Measurements from ENCODE around the gene EXOC7. TPM values are rescaled to one million over a fixed set of nuclear protein-coding genes. Genes with fewer than 3 reads are reported as not detected.

The EXOC7 gene
- total RNA-seq, 1 donor from 2014 or later = 79.8 TPM

DNA sequence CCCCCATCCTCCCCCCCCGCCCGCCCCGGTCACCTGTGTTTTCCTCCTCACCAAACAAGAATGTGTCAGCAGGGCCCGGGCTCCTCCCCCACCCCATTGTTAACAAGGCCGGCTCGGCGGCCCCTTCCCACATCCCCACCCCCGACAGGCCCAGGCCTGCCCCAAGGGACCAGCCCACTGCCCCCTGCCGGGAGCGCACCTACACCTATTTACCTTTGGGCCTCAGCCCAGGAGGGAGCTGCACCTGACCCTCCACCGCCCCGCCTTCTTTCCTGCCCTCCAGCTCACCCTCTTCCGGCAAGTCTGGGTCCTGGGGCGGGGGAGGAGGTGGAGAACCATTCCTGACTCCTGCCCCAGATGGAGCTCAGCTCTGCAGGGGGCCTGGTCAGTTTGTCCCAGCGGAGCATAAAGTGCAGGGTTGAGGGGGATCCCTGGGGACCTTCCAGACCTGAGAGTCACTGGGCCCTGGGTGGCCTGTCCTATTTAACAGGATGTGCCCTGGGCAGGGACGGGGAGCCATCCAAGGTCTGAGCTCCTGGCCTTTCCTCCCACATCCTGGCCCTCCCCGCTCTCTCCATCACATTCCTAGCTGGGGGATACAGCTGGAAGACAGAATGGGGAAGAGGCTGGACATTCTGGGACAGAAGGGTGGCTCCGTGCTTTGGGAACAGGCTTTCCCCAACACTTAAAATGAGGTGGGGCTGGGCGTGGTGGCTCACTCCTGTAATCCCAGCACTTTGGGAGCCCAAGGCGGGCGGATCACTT is 29.2 kb upstream of the EXOC7 start:
- DNase-seq (ENCODE audit: extremely low spot score in 2 of 2) = no peak
- TF ChIP-seq POLR2AphosphoS5 (IDR thresholded peaks at IDR 0.05; ENCODE audit: insufficient read depth in 1 of 2, low read depth in 1 of 2) (no peak), POLR2A (IDR thresholded peaks at IDR 0.05) (no peak)
- TF ChIP-seq, protein P1, sequence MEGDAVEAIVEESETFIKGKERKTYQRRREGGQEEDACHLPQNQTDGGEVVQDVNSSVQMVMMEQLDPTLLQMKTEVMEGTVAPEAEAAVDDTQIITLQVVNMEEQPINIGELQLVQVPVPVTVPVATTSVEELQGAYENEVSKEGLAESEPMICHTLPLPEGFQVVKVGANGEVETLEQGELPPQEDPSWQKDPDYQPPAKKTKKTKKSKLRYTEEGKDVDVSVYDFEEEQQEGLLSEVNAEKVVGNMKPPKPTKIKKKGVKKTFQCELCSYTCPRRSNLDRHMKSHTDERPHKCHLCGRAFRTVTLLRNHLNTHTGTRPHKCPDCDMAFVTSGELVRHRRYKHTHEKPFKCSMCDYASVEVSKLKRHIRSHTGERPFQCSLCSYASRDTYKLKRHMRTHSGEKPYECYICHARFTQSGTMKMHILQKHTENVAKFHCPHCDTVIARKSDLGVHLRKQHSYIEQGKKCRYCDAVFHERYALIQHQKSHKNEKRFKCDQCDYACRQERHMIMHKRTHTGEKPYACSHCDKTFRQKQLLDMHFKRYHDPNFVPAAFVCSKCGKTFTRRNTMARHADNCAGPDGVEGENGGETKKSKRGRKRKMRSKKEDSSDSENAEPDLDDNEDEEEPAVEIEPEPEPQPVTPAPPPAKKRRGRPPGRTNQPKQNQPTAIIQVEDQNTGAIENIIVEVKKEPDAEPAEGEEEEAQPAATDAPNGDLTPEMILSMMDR (IDR thresholded peaks at IDR 0.05) = no peak
- no peaks in the 10 kb centered on the region for H3K36me3 ChIP-seq
- peaks cover 8% of the 10 kb centered on the region for H3K27me3 ChIP-seq
- H3K9me3 ChIP-seq = no peaks in the 10 kb centered on the region
- intact Hi-C loops (cut with DNase I) = no loop called here
- peaks cover 13% of the 10 kb centered on the region for H3K4me1 ChIP-seq
- no peak overlapping the region for H3K27ac ChIP-seq
- no peak overlapping the region for H3K4me3 ChIP-seq

DNA sequence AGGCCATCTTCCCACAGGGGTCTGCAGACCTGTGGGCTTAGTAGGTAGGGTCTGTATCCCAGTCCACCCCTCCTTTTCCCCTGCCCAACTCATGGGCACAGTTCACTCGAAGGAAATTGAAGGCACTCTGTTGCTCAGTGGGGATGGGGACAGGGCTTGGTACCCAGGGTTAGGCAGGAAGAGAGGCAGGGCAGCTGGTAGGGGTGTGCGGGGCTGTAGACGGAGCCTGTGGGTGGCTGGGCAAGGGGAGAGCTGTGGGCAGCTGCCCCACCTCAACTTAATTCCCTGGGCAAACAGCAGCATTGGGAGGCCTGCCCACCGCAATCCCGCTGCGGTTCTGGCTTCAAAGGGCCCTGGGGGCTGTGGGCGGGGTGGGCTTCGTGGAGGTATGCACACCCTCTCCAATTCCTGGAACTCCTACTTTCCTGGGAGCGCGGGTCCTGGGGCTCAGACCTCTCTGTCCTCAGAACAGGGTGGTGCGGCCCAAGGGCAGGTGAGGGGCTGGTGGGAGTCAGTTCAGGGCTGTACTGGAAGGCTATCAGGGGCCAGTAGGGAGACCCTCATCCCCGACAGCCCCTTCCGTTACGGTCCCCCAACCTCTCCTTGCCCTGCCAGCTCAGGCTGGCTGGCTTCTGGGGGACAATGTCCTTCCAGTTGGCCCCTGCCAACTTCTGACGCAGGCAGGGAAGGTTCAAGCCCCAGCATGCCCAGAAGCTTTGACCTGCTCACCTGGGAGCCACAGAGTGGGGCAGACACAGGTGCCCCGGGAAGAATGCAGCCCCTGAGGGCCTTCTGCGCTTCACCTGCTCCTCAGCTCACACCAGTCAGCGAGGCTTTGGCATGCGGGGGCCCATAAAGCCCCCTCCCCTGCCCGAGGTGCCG is 28.3 kb upstream of the EXOC7 start:
- peaks cover 4% of the 10 kb centered on the region for H3K27me3 ChIP-seq
- peaks cover 13% of the 10 kb centered on the region for H3K4me1 ChIP-seq
- intact Hi-C loops (cut with DNase I) = no loop called here
- no peak for TF ChIP-seq POLR2AphosphoS5 (IDR thresholded peaks at IDR 0.05; ENCODE audit: insufficient read depth in 1 of 2, low read depth in 1 of 2)
- no peak for TF ChIP-seq POLR2A (IDR thresholded peaks at IDR 0.05)
- TF ChIP-seq, protein P1 (IDR thresholded peaks at IDR 0.05) = no peak
- H3K27ac ChIP-seq = no peak overlapping the region
- peak in 1 of 2 donors; percentile 74 for DNase-seq (ENCODE audit: extremely low spot score in 2 of 2)
- H3K36me3 ChIP-seq = no peaks in the 10 kb centered on the region
- H3K9me3 ChIP-seq = no peaks in the 10 kb centered on the region
- no peak overlapping the region for H3K4me3 ChIP-seq

DNA sequence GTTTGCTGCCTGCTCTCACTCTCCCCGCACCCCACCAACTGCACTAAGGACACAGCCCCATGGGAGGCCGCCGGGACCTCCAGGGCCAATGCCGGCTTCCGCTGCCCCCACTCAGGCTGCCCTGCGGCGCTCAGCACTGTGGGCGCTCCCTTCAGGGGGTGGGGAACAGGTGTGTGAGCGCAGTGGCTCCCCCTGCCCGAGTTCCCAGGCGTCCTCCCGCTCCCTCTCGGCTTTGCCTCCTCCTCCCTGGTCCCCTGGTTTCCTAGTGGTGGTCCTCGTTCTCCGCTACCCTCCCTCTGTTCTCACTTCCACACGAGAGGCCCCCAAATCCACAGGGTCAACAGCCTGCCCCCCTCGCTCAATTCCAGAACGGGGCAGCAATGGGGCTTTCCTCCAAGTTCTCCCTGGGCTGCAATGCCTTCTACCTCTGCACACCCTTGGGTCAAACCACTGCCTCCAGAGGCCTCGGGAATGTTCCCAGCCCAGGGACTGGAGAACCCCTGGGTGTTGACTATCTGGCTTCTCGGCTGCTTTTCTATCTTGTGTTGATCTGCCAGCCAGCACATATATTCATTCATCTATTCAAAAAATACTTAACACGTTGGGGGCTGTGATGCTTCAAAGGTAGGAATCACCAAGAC is 27.6 kb upstream of the EXOC7 start:
- Histone ChIP-seq H3K9me3 (no peaks in the 10 kb centered on the region), H3K36me3 (no peaks in the 10 kb centered on the region), H3K27ac (no peak overlapping the region), H3K27me3 (peaks cover 4% of the 10 kb centered on the region), H3K4me1 (peaks cover 13% of the 10 kb centered on the region), H3K4me3 (no peak overlapping the region)
- intact Hi-C loops (cut with DNase I) = no loop called here
- peak in 1 of 2 donors; percentile 77 for DNase-seq (ENCODE audit: extremely low spot score in 2 of 2)
- TF ChIP-seq POLR2A (IDR thresholded peaks at IDR 0.05) (no peak), POLR2AphosphoS5 (IDR thresholded peaks at IDR 0.05; ENCODE audit: insufficient read depth in 1 of 2, low read depth in 1 of 2) (no peak)
- TF ChIP-seq, protein P1 (IDR thresholded peaks at IDR 0.05) = no peak

DNA sequence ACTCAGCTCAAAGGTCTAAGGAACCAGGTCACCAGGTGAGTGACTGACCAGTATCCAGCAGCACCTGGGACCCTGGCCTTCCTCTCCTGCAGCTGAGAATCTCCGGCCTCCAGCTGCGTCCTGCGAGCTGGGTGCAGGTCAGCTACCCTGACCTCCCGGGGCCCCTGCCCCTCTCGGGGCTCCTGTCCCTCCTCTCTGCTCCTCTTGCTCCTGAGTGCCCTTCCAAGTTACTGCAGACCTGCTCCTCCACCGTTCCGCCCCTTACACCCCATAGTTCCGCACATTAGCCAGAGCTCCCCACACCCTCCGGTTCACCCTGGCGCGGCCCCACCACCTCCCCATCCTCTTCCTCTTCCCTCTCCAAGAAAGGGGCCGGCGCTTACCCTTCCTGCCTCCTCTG is 26.9 kb upstream of the EXOC7 start:
- Histone ChIP-seq H3K4me1 (peaks cover 13% of the 10 kb centered on the region), H3K4me3 (no peak overlapping the region), H3K36me3 (no peaks in the 10 kb centered on the region), H3K27me3 (peaks cover 4% of the 10 kb centered on the region), H3K27ac (no peak overlapping the region), H3K9me3 (no peaks in the 10 kb centered on the region)
- no peak for TF ChIP-seq POLR2A (IDR thresholded peaks at IDR 0.05)
- TF ChIP-seq POLR2AphosphoS5 (IDR thresholded peaks at IDR 0.05; ENCODE audit: insufficient read depth in 1 of 2, low read depth in 1 of 2) = no peak
- TF ChIP-seq, protein P1 (IDR thresholded peaks at IDR 0.05) = no peak
- intact Hi-C loops (cut with DNase I) = no loop called here
- peak in 1 of 2 donors; percentile 79 for DNase-seq (ENCODE audit: extremely low spot score in 2 of 2)

All from vagina (tissue), 2 donors.